Erythroblast (primary cell): ENCODE measurements around the gene UBE2L6.

Source experiments
- GATA1 ChIP-seq: IDR thresholded peaks from 2 replicates; pipeline ENCODE4 v1.6.1; 2011; ENCODE audit warnings: low read depth, mild to moderate bottlenecking, control low read depth, low read length, moderate library complexity
- POLR2A ChIP-seq: IDR thresholded peaks from 2 replicates; pipeline ENCODE4 v1.6.1; 2011; ENCODE audit warnings: mild to moderate bottlenecking, low read length

DNA sequence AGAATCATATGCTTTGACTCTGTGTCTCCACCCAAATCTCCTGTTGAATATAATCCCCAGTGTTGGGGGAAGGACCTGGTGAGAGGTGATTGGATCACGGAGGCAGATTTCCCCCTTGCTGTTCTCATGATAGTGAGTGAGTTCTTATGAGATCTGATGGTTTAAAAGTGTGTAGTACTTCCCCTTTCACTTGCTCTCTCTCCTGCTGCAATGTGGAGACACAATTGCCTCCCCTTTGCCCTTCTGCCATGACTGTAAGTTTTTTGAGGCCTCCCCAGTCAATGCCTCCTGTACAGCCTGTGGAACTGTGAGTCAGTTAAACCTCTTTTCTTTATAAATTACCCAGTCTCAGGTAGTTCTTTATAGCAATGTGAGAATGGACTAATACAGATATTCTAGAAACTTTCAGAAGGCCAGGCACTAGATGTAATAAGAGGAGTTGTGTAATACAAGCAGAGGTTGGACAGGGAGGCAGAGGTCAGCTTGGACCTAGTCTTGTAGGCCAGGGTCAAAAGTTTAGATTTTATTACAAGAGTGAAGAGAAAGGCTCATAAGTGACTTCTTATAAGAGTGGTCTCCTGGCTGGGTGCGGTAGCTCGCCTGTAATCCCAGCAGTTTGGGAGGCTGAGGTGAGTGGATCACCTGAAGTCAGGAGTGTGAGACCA lies 20.7 kb upstream of the UBE2L6 start:
- no peak for TF ChIP-seq POLR2A
- no peak for TF ChIP-seq GATA1
